ENCODE results near the gene TYMS.
A peak's percentile ranks its signal among the peaks of the same experiment; 100 is the strongest.

Gene TYMS

DNA sequence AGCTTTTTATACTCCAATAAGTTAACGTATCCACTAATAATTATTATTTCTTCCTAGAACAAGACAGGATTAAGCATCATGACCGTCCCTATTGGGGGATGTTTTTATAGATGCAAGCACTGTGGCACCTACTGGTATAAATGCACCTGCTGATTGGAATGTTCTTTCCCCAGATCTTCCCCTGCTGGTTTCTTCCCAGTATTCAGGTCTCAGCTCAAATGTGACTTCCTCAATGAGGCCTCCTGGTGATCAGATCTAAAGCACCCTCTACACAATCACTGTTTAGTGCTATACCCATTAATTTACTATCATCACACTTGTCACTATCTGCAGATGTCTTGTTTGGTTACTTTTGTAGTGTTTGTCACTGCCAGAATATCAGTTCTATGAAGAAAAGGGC, 3.9 kb upstream of the TYMS start:
- Histone ChIP-seq H3K27ac (no peak overlapping the region), H3K4me2 (no peak overlapping the region), H3K4me1 (ENCODE audit: low read depth, poor library complexity, severe bottlenecking) (peaks cover 37% of the 10 kb centered on the region), H3K4me3 (IDR thresholded peaks at IDR 0.05; ENCODE audit: insufficient read depth, low read depth, low read length) (no peak overlapping the region), H4K20me1 (ENCODE audit: insufficient read depth) (no peaks in the 10 kb centered on the region), H3K9ac (no peak overlapping the region), H2AFZ (ENCODE audit: low read depth) (no peak overlapping the region), H3K79me2 (ENCODE audit: insufficient read depth, low read depth) (peaks cover 10% of the 10 kb centered on the region), H3K36me3 (ENCODE audit: insufficient read depth) (no peaks in the 10 kb centered on the region), H3K27me3 (ENCODE audit: insufficient read depth, low read depth) (no peaks in the 10 kb centered on the region)
- TF ChIP-seq, protein P1, sequence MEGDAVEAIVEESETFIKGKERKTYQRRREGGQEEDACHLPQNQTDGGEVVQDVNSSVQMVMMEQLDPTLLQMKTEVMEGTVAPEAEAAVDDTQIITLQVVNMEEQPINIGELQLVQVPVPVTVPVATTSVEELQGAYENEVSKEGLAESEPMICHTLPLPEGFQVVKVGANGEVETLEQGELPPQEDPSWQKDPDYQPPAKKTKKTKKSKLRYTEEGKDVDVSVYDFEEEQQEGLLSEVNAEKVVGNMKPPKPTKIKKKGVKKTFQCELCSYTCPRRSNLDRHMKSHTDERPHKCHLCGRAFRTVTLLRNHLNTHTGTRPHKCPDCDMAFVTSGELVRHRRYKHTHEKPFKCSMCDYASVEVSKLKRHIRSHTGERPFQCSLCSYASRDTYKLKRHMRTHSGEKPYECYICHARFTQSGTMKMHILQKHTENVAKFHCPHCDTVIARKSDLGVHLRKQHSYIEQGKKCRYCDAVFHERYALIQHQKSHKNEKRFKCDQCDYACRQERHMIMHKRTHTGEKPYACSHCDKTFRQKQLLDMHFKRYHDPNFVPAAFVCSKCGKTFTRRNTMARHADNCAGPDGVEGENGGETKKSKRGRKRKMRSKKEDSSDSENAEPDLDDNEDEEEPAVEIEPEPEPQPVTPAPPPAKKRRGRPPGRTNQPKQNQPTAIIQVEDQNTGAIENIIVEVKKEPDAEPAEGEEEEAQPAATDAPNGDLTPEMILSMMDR (conservative IDR thresholded peaks at IDR 0.05; ENCODE audit: low read depth, low read length) = no peak

- Histone ChIP-seq H3K36me3 (ENCODE audit: insufficient read depth) (no peaks in the 10 kb centered on the region), H4K20me1 (ENCODE audit: insufficient read depth) (no peaks in the 10 kb centered on the region), H3K27me3 (ENCODE audit: insufficient read depth, low read depth) (no peaks in the 10 kb centered on the region), H3K27ac (no peak overlapping the region), H3K4me1 (ENCODE audit: low read depth, poor library complexity, severe bottlenecking) (peaks cover 40% of the 10 kb centered on the region), H3K79me2 (ENCODE audit: insufficient read depth, low read depth) (peaks cover 20% of the 10 kb centered on the region), H3K4me2 (no peak overlapping the region), H3K4me3 (IDR thresholded peaks at IDR 0.05; ENCODE audit: insufficient read depth, low read depth, low read length) (no peak overlapping the region), H3K9ac (no peak overlapping the region), H2AFZ (ENCODE audit: low read depth) (no peak overlapping the region)
- TF ChIP-seq, protein P1 (conservative IDR thresholded peaks at IDR 0.05; ENCODE audit: low read depth, low read length) = no peak
These were observed 2.9 kb upstream of the TYMS start for GRCh38 chr18:654601-655000.

DNA sequence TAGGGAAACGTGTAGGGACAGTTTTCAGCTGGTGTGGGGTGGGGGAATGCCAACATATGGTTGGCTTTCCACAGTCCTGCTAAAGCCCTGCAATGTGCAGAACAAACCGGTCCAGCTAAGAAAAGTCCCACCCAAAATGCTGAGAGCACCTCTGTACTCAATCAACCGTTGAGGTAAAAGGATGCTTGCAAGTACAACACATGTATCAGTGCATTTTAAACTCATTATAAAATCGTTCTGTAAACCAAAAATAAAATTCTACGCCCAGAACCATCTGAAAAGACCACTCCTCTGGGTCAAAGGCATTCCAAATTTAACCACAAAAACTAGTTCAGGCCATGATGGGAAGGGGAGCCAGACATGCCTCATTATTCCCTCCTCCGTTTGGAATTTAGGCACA, 2.0 kb upstream of the TYMS start:
- Histone ChIP-seq H3K4me3 (IDR thresholded peaks at IDR 0.05; ENCODE audit: insufficient read depth, low read depth, low read length) (no peak overlapping the region), H3K79me2 (ENCODE audit: insufficient read depth, low read depth) (peaks cover 28% of the 10 kb centered on the region), H3K36me3 (ENCODE audit: insufficient read depth) (no peaks in the 10 kb centered on the region), H3K4me2 (no peak overlapping the region; the same call in 1 of the 2 replicates), H3K4me1 (ENCODE audit: low read depth, poor library complexity, severe bottlenecking) (peaks cover 33% of the 10 kb centered on the region), H3K9ac (no peak overlapping the region), H3K27ac (no peak overlapping the region), H3K27me3 (ENCODE audit: insufficient read depth, low read depth) (no peaks in the 10 kb centered on the region), H4K20me1 (ENCODE audit: insufficient read depth) (no peaks in the 10 kb centered on the region), H2AFZ (ENCODE audit: low read depth) (no peak overlapping the region)
- TF ChIP-seq, protein P1 (conservative IDR thresholded peaks at IDR 0.05; ENCODE audit: low read depth, low read length) = no peak

GRCh38 chr18:658001-658946, 821 bp downstream of the TYMS start:
- H3K36me3 ChIP-seq (ENCODE audit: insufficient read depth) = peaks cover 8% of the 10 kb centered on the region; the same call in 1 of the 2 replicates
- H3K9ac ChIP-seq = peak overlapping the region; percentile 90
- no peaks in the 10 kb centered on the region for H4K20me1 ChIP-seq (ENCODE audit: insufficient read depth)
- TF ChIP-seq, protein P1 (conservative IDR thresholded peaks at IDR 0.05; ENCODE audit: low read depth, low read length) = no peak
- H3K4me2 ChIP-seq = peak overlapping the region; percentile 72
- H3K27me3 ChIP-seq (ENCODE audit: insufficient read depth, low read depth) = no peaks in the 10 kb centered on the region
- H3K79me2 ChIP-seq (ENCODE audit: insufficient read depth, low read depth) = peaks cover 47% of the 10 kb centered on the region
- H2AFZ ChIP-seq (ENCODE audit: low read depth) = peak overlapping the region; percentile 38
- no peak overlapping the region for H3K4me3 ChIP-seq (IDR thresholded peaks at IDR 0.05; ENCODE audit: insufficient read depth, low read depth, low read length)
- H3K27ac ChIP-seq = peak overlapping the region; percentile 90
- H3K4me1 ChIP-seq (ENCODE audit: low read depth, poor library complexity, severe bottlenecking) = peaks cover 21% of the 10 kb centered on the region
